ENCODE results near the gene HHIPL1.

Gene HHIPL1

DNA sequence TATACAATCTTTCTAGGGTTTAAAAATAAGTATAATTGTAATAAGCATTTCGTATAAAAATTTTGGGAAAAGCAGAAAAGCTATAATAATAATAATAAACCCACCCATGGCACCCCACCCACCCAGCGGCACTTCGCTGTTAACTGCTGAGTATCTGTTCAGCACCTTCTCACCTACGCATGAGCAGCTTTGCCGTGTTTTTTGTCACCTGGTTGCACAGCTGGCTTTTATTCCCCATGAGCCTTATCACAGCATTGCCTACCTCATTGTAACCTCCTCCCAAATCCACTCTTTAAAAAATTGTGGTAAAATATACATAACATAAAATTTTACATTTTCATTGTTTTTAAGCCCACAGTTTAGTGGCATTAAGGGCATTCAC lies 73.9 kb downstream of the HHIPL1 start:
- H3K4me3 ChIP-seq (ENCODE audit: low read depth, low read length), result no peak overlapping the region
- no peak for DNase-seq
- H3K27ac ChIP-seq, result no peak overlapping the region
- H3K27me3 ChIP-seq (ENCODE audit: insufficient read depth, low read depth, severe bottlenecking), result no peaks in the 10 kb centered on the region
- H3K36me3 ChIP-seq, result no peaks in the 10 kb centered on the region
- H3K9me3 ChIP-seq (ENCODE audit: severe bottlenecking), result peaks cover 2% of the 10 kb centered on the region
- TF ChIP-seq, protein P1, sequence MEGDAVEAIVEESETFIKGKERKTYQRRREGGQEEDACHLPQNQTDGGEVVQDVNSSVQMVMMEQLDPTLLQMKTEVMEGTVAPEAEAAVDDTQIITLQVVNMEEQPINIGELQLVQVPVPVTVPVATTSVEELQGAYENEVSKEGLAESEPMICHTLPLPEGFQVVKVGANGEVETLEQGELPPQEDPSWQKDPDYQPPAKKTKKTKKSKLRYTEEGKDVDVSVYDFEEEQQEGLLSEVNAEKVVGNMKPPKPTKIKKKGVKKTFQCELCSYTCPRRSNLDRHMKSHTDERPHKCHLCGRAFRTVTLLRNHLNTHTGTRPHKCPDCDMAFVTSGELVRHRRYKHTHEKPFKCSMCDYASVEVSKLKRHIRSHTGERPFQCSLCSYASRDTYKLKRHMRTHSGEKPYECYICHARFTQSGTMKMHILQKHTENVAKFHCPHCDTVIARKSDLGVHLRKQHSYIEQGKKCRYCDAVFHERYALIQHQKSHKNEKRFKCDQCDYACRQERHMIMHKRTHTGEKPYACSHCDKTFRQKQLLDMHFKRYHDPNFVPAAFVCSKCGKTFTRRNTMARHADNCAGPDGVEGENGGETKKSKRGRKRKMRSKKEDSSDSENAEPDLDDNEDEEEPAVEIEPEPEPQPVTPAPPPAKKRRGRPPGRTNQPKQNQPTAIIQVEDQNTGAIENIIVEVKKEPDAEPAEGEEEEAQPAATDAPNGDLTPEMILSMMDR (IDR thresholded peaks at IDR 0.05; ENCODE audit: low read depth, low read length), result no peak

DNA sequence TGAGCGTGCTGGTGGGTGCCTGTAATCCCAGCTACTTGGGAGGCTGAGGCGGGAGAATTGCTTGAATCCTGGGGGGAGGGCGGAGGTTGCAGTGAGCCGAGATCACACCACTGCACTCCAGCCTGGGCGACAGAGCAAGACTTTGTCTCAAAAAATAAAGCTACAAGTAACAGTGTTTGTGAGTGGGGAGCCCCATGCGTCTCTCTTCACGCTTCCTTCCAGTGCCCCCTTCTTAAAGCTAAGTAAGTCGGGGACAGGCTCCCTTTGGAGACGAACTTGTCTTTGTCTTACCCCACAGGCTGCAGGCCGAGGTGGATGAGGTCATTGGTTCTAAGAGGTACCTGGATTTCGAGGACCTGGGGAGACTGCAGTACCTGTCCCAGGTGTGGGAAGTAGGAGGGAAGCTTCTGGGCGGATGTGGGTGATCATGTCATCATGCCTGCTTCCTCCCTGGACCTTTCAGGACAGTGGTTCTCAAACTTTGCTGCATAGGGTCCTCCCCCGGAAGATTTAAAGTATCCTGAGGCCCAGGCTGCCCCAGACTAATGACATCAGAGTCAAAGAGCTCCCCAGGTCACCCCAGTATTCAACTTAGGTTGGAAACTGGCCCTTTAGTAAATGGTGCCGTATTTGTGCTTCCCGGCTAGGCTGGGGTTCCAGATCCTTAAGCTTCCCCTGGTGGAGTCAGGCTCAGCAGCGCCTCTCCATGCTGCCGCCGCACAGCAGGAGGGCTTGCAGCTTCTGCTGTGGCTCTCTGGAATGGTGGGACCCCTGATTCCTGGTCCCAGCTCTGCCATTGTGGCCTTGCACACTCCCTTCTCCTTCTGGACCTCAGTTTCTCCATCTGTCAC lies 76.2 kb downstream of the HHIPL1 start:
- H3K9me3 ChIP-seq (ENCODE audit: severe bottlenecking), result peaks cover 2% of the 10 kb centered on the region
- no peak overlapping the region for H3K4me3 ChIP-seq (ENCODE audit: low read depth, low read length)
- no peaks in the 10 kb centered on the region for H3K36me3 ChIP-seq
- no peaks in the 10 kb centered on the region for H3K27me3 ChIP-seq (ENCODE audit: insufficient read depth, low read depth, severe bottlenecking)
- H3K27ac ChIP-seq, result no peak overlapping the region
- DNase-seq, result no peak
- TF ChIP-seq, protein P1 (IDR thresholded peaks at IDR 0.05; ENCODE audit: low read depth, low read length), result no peak

DNA sequence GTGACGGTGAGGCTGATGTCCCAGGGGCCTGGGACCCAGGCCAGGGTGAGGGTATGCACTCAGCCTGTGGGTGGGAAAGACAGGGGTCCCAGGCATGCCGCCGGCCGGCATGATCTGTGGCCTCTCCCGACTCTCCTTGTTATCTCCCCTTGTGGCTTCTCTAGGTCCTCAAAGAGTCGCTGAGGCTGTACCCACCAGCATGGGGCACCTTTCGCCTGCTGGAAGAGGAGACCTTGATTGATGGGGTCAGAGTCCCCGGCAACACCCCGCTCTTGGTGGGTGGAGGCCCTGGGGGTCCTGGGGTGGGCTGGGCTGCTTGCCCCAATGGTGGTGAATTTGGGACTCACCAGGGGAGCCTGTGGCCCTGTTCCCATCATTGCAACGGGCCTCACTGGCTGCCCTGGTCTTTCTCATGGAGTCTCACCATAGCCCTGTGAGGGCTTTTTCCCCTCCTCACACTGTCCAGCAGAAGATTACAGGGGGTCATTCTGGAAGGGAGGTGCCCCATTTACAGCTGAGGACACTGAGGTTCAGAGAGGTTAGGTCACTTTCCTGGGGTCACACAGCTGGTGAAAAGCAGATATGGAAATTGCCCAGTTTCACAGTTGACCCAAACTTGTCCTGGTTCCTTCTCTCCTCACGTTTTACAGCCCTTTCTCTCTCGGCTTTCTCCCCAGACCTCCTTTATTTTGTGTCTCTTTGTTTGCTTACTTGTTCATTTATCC lies 77.0 kb downstream of the HHIPL1 start:
- H3K27ac ChIP-seq, result no peak overlapping the region
- H3K9me3 ChIP-seq (ENCODE audit: severe bottlenecking), result peaks cover 2% of the 10 kb centered on the region
- H3K4me3 ChIP-seq (ENCODE audit: low read depth, low read length), result no peak overlapping the region
- H3K36me3 ChIP-seq, result no peaks in the 10 kb centered on the region
- TF ChIP-seq, protein P1 (IDR thresholded peaks at IDR 0.05; ENCODE audit: low read depth, low read length), result no peak
- DNase-seq, result no peak
- H3K27me3 ChIP-seq (ENCODE audit: insufficient read depth, low read depth, severe bottlenecking), result no peaks in the 10 kb centered on the region

DNA sequence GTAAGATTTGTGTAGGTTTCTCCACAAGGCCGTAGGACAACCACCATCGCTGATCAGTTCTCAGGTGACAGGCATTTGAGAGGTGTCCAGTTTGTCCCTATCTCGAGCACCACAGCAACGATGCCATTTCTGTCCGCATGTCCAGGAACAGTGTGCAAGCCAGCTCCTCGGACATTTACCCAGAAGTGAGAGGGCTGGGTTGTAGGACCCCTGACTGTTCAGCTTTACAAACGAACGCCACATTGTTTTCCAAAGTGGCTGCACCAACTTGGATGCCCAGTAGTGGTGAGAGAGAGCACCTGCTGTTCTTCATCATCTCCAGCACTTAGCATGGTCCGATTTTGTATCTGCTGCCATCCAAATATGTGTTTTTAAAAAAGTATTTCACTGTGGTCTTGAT lies 77.8 kb downstream of the HHIPL1 start:
- no peaks in the 10 kb centered on the region for H3K36me3 ChIP-seq
- peaks cover 2% of the 10 kb centered on the region for H3K9me3 ChIP-seq (ENCODE audit: severe bottlenecking)
- H3K27ac ChIP-seq, result peak overlapping the region; percentile 82
- TF ChIP-seq, protein P1 (IDR thresholded peaks at IDR 0.05; ENCODE audit: low read depth, low read length), result no peak
- no peak overlapping the region for H3K4me3 ChIP-seq (ENCODE audit: low read depth, low read length)
- DNase-seq, result no peak
- H3K27me3 ChIP-seq (ENCODE audit: insufficient read depth, low read depth, severe bottlenecking), result no peaks in the 10 kb centered on the region

DNA sequence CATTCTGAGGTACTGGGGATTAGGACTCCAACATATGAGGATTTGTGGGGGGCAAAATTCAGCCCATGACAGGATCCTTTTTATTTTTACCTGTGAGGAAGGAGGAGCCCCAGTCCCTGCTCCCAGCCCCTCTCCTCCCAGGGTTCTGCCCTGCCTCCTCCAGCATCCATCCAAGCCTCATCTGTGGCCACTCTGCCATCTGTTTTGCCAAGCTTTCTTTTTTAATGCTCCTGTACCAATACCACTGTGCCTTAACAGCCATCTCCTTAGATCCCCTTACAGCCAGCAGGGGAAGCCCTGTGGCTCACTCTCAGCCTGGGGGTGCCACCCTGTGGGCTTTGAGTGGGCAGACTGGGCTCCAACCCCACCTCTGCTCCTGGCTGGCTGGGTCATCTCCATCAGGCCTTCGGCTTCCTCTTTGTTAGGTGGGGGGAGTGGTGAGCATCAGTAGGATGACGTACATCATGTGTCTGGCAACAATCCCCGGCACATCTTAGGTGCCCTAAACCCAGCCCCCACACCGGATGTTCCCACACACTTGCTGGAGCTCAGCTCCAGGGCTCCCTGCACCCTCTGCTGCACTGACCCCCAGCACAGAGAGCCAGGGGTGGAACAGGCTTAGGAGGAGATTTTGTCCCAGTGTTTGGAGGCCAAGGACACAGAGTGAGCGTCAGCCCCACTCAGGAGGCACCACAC lies 79.4 kb downstream of the HHIPL1 start:
- Histone ChIP-seq H3K27me3 (ENCODE audit: insufficient read depth, low read depth, severe bottlenecking) (no peaks in the 10 kb centered on the region), H3K4me3 (ENCODE audit: low read depth, low read length) (peak overlapping the region; percentile 0; the same call in 1 of the 2 replicates), H3K36me3 (no peaks in the 10 kb centered on the region), H3K9me3 (ENCODE audit: severe bottlenecking) (peaks cover 2% of the 10 kb centered on the region), H3K27ac (peak overlapping the region; percentile 82)
- TF ChIP-seq, protein P1 (IDR thresholded peaks at IDR 0.05; ENCODE audit: low read depth, low read length), result no peak
- peak; percentile 80 for DNase-seq

Data from WERI-Rb-1 (cell line).